GM21619 (cell line): Measurements from ENCODE around the gene PAXX.
A peak's percentile ranks its signal among the peaks of the same experiment; 100 is the strongest.
"Not testable (repeated sequence)": the region's sequence is repeated elsewhere in the genome, so short reads cannot be mapped to it uniquely, and the experiment has no call there.

ENCODE experiments used
- ATAC-seq: cut with Tn5 transposase; IDR thresholded peaks from one replicate; pipeline ENCODE4 v1.9.1; 2021; ENCODE audit not compliant: unreplicated experiment

The PAXX gene

GRCh38 chr9:137000177-137000930 is 8.1 kb downstream of the PAXX start:
- ATAC-seq, result peak; percentile 77

GRCh38 chr9:137001857-137002645 is 9.8 kb downstream of the PAXX start:
- ATAC-seq, result no peak

DNA sequence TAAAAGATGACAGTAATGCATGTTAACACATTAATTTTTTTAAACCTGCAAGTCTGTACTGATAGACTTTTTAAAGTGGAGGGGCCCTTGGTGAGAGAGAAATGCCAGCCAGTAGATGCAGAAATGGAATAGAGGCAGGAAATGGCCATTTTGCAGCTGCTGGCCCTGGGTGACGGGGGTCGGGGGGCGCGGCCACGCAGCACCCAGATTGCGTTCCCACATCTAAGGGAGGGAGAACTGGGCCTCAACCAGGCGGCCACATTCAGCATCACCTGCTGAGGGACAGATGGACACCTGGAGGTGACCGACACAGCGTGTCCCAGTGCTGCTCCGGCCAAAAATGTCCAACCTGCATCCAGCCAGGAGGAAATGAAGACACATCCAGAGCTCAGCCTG is 10.4 kb downstream of the PAXX start:
- ATAC-seq, result no peak

- not testable (repeated sequence) for ATAC-seq
These were observed 12.1 kb downstream of the PAXX start for GRCh38 chr9:137004285-137004684.

DNA sequence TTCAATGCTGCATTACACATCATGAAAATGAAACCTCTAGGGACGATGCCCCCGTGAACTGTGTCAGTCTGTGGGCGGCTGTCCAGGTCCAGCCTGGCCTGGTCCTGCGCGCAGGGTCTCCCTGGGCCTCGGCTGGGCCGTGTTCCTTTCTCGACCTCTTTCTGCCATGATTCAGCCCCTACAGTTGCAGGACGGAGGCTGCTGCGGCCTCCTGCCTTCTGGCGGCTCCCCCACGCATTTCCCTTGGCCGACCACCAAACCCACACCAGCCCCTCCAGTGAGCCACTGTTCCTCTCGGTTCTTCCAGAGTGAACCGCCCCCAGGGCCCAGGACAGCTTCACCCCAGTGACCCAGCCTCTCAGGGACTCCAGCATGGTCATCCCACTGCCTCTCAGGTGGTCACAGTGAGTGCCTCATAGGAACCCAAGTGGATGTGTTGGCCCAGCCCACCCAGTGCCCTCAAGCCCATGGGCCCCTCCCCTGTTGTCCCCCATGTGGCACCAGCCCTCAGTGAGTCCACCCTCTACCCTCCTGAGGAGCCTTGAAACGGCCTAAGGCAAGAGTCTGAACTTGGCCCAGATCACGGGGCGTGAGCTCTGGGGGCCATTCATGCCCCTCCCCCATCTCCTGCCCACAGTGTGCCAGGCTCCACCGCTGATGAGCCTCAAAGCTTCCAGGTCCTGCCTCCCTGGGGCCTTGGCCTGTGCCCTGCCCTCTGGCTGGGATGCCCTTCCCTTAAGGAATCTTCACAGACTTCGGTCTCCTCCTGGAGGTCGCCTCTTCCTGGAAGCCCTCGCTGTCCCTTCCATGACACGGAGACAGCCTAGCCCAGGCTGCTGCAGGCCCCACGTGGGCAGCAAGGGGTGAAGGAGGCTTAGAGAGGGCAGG is 14.1 kb downstream of the PAXX start:
- no peak for ATAC-seq

DNA sequence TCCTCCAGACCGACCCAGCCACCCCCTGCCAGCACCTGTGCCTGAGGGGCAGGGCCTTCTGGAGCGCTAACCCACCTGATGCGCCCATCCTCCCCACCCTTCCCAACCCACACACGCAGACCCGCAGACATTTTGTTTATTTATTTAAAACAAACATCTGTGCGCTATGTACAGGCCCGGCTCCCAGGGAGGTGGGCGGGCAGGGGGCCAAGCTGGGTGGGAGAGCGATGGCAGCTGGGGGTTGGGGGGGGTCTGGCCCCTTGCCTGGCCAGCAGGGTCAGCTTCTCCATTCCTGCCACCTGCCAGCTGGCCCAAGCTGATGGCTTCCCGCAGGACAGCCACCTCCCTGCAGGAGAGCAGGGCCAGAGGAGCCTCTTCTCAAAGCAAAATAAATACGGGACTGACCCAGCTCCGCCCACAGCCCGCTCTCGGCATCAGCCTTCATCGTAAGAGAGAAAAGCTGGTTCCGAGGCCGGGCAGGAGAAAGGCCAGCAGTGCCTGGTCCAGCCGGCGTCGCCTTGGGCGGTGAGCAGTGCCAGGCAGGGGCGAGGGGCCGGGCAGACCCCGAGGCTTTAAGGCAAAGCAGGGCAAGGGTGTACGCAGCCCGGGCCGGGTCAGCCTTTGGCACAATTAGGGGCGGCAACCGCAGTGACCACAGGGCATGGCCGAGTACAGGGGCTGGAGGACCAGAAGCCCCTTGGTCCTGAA is 15.0 kb downstream of the PAXX start:
- no peak for ATAC-seq

GRCh38 chr9:137007816-137008270 is 15.6 kb downstream of the PAXX start:
- no peak for ATAC-seq

DNA sequence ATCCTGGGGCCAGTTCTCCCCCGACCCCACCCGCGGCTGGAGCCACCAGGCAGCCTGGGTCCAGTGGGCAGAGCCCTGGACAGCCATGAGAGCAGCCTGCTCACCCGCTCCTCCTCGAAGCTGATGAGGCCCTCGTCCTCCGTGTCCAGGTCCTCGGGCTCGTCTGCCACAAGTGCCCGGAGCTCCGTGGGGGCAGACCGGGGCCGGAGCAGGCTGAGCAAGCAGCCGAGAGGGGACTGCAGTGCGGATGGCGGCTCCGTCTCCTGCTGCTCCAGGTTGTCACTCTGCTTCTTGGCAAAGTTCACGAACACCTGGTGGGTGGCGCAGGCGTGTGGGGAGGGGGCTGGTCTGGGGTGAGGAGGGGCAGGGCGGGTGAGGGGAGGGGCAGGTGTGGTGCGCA is 16.1 kb downstream of the PAXX start:
- no peak for ATAC-seq

GRCh38 chr9:137009217-137009616 is 17.0 kb downstream of the PAXX start:
- no peak for ATAC-seq

DNA sequence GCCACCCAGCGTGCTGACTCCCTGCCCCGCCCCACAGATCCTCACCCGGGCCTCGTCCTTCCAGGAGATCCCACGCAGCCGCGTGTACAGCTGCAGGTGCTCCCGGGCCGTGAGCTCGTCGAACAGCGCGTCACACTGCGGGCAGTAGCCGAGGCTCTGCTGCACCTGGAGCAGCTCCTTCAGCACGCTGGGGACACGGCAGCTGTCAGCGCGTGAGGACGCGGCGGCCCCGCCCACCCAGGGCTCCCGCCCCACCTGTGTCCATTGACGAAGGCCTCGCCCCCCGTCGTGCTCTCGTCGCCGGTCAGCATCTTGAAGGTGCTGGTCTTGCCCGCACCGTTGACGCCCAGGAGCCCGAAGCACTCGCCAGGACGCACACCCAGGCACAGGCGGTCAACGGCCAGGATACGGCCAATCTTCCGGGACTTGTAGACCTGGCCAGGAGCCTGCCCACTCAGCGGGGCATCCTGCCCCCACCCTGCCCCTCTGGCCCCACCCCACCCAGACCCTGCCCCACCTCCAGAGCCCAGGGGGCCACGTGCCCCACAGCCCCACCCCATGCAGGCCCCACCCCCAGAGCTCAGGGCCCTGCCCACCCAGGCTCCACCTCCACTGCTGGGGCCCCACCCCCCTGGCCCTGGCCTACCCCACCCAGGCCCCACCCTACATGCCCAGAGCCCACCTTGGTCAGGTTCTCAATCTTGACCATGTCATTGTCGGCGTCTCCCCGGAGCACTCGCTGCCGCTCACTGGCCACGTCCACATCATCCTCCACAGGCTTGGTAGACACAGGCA is 17.9 kb downstream of the PAXX start:
- ATAC-seq, result no peak

GRCh38 chr9:137011156-137011555 is 18.9 kb downstream of the PAXX start:
- no peak for ATAC-seq

- no peak for ATAC-seq
These were observed 19.9 kb downstream of the PAXX start for GRCh38 chr9:137011907-137012675.

GRCh38 chr9:137012694-137013570 is 20.7 kb downstream of the PAXX start:
- no peak for ATAC-seq

DNA sequence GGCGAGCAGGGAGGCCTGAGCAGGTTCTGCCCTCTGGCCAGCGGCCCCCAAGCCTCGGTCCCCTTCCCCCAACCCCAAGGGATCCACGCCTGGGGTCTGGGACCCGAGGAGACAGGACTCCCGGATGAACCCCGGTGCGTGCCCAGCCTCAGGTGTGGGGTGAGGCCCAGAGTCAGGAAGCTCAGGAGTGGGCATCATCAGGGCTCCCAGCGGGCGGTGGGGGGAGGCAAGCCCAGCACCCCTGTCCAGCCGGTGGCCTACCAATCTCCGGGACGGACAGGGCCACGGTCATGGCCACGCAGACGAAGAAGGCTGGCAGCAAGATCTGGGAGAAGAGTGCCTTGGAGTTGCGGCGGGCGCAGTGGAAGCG is 21.3 kb downstream of the PAXX start:
- ATAC-seq, result no peak

- ATAC-seq, result no peak
These were observed 21.9 kb downstream of the PAXX start for GRCh38 chr9:137014166-137014565.

DNA sequence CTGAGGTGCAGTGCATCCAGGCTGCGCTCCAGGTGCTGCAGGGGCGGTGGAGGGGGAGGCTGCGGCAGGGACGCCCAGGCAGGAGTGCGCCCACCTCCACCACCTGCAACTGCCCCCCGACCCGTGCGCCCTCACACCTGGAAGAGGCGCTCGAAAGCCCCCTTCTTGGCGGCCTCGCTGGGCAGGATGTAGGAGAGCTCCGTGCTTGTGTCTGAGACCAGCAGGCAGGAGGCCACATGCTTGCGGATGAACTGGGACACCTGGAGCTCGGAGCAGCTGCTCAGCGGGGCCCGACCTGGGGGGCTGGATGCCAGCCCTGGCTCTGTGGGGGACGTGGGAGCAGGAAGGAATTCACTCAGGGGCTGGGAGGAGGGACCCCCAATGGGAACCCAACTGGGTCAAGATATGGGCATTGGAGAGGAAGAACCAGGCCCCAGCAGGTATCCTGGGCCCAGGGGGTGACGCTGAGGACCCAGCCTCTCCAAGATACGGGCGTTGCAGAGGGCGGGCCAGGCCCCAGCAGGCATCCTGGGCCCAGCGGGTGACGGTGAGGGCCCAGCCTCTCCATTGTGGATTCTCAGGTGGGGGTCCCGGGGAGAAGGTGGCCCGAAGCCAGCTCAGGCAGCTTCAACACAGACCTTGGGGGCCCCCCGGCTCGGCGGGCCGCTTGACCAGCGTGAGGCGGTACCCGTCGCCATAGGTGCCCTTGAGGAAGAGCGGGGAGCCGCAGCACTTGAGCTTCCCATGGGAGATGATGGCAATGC is 22.7 kb downstream of the PAXX start:
- ATAC-seq, result no peak

GRCh38 chr9:137015540-137015930 is 23.3 kb downstream of the PAXX start:
- no peak for ATAC-seq

DNA sequence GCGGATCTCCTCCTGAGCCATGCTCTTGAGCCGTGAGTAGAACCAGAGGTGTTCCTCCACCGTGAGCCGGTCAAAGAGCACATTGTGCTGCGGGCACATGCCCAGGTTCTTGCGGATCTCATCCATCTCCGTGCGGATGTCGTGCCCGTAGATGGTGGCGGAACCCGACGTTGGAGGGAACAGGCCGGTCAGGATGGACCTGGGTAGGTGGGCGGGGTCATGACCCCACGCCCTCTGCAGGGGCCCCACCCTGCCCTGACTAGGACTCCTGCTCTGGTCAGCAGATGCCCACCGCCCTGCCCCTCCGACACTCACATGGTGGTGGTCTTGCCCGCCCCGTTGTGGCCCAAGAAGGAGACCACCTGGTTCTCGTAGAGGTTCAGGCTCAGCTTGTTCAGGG is 23.8 kb downstream of the PAXX start:
- ATAC-seq, result no peak
